ENCODE results near the gene BBIP1.

The BBIP1 gene, protein sequence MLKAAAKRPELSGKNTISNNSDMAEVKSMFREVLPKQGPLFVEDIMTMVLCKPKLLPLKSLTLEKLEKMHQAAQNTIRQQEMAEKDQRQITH

DNA sequence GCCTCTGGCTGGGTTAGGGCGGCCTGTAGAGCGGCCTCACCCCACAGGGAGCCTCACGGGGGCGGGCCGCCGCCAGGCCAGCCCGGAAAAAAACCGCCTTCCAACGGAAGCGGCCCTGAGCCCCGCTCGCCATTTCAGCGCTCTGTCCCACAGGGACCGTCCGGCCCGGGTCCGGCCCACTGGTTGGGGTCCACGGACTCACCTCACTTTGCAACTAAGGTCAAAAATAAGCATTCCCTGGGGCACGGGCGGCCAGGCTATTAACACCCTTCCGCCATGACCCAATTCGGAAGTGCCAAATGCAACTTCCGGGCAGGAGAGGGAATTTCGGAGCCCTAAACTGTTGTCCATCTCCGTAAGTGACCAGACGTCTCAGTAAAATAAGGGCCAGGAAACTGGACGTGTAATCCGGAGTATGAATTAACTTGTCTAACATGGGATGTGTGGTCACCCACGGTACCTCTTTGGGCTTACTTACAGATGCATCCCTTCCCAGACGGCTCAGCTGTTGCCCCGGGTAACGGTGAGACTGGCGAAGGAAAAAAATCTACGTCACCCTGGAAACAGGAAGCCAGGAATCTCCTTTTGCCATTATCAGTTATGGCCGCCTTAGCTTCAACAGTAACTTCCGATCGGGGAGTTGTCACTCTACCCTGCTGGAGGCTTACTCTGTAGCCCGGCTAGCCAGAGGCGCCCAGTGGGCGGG is at the start of gene BBIP1:
BBIP1 (minus strand) TSS at position 538 of the 706 bp plus-strand sequence. CDS start 1,023 bp downstream, outside the sequence.
- DNase-seq (ENCODE audit: low read depth in 3 of 3): no peak

DNA sequence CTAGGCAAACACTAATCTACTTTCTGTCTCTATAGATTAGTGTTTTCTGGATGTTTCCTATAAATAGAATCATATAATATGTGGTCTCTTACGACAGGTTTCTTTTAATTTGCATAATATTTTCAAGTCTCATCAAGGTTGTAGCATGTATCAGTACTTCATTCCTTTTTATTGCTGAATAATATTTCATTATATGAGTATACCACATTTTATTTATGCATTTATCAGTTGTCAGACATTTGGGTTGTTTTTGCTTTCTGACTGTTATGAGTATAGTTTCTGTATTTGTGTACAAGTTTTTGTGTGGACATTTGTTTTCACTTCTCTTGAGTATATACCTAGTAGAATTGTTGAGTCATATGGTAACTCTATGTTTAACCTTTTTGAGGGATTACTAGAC is 48.7 kb upstream of the BBIP1 start:
- no peak for DNase-seq (ENCODE audit: low read depth in 3 of 3)

DNA sequence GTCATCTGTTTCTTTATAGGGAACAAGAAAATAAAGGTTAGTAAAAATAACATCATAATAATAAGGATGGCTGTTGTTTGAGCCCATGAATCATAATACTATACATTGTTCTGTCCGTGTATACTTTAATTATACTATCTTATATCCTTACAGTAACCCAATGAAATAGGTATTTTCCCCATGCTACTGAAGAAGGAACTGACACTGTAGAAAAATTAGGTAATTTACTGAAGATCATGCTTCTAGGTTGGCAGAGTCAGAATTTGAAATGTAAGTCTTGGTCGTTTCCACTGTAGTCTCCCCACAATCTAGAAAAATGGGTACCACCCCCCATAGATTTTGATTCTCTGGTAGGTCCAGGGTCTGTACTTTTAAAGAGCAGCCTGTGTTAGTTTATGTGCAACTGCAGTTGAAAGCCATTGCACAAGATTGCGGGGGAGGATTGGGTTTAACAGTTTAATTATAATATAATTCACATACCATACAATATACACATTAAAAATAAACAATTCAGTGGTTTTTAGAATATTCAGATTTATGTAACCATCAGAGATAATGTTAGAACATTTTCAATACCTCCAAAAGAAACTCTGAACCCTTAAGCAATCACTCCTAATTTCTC is 48.1 kb upstream of the BBIP1 start:
- no peak for DNase-seq (ENCODE audit: low read depth in 3 of 3)

DNA sequence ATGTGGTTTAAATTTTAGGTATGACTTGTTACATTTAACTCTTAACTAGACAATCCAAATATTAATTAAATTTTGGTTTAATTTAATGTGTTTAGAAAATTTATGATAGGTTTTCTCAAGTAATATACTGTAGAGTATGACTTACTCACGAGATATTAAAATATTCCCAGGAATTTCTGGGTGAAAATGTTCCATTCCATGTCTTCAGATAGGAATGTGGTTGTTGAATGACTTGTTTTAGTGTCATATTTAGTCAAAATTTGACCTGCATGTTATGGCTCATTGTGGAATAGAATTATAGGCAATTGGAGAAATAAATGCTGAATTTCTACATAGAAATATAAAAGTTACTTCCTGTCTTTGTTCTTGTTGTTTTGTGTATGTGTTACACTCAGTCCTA is 47.2 kb upstream of the BBIP1 start:
- no peak for DNase-seq (ENCODE audit: low read depth in 3 of 3)

DNA sequence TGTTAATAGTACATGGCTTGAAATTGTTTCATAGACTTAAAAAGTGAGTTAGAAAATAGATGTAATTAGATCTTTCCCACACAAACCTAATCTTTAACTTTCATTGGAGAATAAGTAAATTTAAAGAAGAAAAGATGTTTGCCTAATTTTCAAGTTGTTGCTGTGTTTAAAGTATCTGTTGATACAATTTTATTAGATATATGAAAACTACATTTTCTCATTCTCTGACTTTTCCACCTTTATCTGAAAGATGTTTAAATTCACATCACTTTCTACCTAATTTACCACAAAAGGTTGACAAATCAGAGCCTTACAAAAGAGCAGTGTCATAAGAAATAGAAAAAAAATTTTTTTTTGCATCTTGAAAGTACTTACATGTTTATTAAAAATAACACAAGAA is 46.2 kb upstream of the BBIP1 start:
- no peak for DNase-seq (ENCODE audit: low read depth in 3 of 3)

DNA sequence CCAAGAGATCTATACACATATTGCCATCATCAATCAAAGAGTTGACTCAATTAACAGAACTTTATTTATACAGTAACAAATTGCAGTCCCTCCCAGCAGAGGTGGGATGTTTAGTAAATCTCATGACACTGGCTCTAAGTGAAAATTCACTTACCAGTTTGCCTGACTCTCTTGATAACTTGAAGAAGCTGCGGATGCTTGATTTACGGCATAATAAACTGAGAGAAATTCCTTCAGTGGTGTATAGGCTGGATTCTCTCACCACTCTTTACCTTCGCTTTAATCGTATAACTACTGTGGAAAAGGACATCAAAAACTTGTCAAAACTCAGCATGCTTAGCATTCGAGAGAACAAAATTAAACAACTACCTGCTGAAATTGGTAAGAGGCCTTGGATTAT is 45.7 kb upstream of the BBIP1 start:
- no peak for DNase-seq (ENCODE audit: low read depth in 3 of 3)

DNA sequence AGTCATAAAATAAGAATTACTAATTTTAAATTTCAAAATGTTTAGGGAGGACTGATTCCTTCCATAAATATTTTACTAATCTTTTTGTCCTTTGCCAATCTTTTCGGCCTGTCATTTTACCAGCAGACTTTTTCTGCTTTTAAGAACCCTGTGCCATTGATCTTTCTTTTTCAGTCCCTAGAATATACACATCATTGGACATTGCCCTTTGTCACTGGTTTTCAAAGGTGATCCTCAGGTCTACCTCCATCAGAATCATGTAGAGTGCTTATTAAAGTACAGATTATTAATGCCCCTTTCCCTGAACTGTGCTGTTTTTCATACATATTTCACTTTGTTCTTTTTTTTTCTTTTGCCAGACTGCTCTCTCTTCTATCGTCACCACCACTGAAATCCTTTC is 44.2 kb upstream of the BBIP1 start:
- no peak for DNase-seq (ENCODE audit: low read depth in 3 of 3)

DNA sequence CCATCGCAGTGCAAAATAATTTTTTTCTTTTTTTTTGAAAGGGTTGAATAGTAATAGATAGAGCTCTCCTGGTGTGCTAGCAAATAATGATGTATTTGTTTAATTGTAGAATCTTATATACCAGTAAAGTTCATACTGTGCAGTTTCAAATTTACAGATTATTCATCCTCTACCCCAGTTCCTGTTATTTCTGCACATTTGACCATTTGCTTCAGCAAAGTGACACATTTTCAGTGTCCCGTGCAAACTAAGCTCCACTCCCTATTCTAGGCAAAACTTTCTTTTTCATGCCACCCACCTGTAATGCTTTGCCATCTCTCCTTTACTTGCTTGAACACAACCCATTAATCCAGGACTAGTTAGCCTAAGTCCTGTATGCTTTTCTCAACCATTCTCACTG is 43.5 kb upstream of the BBIP1 start:
- DNase-seq (ENCODE audit: low read depth in 3 of 3): no peak

DNA sequence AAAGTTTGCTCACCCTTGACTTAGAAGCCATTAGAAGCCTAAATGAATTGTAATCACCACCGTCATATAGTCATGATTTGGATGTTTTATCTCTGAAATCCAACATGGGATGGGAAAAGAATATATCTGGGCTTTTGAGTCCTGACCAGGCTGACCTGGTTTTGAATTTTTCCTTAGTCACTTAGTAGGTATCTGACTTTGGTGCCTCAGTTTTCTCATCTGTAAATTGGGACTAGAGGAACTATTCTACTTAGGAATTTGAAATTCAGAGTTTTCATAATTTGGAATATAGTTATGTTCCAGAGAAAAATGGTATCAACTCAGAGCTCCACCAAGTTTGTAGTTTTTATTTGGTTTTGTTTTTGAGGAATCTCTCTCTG is 41.3 kb upstream of the BBIP1 start:
- no peak for DNase-seq (ENCODE audit: low read depth in 3 of 3)

DNA sequence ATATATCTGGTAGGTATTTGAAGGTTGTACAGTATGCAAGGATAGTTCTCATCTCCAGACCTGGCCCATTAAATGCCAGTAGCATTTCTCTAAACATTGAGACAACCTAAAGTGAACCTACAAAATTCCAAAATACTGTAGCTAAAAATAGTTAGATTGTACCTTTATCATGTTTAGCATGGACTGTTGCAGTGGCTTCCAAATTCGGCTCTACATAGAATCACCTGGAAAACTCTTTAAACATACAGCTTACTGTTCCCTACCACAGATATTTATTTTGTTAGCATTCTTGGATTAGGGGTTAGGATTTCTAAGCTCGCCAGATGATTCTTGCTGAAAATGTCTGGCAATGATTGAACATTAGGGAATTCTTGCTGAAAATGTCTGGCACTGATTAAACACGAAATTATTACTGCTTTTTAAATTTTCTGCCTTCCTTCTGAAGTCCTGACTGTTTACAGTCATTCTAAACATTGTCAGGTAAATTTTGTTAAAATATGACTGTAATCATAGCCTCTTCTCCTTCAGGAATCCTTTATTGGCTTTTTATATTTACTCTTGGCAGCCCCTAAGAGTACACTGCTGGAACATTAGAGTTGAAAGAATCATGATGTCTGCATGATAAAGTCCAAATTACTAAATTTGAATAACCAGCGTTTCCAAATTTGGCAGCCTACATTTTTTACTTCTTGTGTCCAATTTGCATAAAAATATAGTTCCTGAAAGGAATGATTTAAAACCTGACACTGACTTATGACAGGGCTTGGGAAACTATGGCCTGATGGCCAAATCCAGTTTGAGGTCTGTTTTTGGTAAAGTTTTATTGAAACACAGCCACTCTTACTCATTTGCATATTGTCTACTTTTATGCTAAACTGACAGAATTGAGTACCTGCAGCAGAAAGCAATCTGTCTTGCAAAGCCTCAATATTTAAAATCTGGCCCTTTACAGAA is 40.7 kb upstream of the BBIP1 start:
- no peak for DNase-seq (ENCODE audit: low read depth in 3 of 3)

DNA sequence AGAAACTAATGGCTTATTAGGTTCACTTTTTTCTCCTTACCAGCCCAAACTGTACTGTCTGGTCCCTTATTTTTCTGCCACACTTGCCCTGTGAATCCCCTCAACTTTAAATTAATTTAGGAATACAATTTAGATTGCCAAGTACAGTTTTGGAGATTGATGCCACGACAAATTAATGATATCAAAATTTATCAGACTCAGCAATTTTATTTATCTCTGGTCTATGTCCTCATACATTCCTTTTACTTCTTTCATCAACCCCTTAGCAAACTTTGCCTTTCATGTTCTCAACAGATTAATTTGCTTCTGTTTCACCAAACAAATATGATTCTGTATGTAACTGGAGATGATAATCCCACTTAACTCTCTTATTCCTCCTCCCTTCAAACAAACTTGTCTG is 38.6 kb upstream of the BBIP1 start:
- no peak for DNase-seq (ENCODE audit: low read depth in 3 of 3)

DNA sequence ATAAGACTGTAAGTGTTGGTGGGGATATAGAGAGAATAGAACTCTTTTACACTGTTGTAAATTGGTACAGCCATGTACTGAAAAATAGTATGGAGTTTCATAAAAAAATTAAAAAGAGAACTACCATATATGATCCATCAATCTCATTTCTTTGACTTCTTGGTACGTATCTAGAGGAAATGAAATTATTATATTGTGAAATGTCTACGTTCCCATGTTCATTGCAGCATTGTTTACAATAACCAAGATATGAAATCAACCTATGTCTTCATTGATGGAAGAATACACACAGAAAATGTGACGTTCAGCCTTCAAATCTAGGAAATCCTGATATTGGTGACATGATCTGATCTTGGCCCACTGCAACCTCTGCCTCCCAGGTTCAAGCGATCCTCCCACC is 32.4 kb upstream of the BBIP1 start:
- DNase-seq (ENCODE audit: low read depth in 3 of 3): no peak

DNA sequence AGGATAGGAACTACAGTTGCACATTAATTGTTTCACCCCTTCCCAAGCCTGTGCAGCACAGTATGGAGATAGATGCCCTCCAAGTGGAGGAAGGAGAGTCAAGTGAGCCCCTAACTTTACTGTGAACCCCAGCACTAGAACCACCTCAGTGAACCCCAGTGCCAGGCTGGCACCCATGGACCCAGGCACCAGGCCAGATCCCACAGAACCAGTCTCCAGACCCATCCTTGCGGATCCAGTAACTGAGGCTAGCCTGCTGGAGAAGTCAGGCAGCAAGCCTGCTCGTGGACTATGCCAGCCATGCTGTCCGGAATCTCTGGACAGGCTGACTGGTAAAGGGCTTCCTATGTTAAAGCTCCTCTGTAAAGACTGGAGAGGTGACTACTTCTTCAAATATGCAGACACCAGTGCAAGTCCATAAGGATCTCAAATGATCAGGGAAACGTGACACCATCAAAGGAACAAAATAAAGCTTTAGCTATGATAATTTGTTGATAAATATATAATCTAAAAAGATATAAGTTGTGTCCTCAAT is 28.1 kb upstream of the BBIP1 start:
- DNase-seq (ENCODE audit: low read depth in 3 of 3): no peak

DNA sequence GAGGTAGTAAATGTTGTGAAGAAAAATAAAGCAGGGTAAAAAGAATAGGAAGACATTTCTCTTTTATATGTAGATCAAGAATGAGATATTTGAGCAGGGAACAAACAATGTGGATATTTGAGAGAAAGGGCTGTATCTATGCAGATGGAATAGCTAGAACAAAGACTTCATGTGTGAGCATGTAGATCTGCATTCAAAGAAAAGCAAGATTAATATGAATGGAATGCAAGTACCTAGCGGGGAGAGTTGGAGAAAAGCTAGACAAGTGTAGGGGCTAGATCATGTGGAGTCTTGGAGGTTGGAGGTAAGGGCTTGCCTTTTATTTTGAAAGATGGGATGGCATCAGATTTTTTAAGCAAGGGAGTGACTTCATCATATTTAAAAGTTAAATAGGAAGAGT is 27.5 kb upstream of the BBIP1 start:
- no peak for DNase-seq (ENCODE audit: low read depth in 3 of 3)

DNA sequence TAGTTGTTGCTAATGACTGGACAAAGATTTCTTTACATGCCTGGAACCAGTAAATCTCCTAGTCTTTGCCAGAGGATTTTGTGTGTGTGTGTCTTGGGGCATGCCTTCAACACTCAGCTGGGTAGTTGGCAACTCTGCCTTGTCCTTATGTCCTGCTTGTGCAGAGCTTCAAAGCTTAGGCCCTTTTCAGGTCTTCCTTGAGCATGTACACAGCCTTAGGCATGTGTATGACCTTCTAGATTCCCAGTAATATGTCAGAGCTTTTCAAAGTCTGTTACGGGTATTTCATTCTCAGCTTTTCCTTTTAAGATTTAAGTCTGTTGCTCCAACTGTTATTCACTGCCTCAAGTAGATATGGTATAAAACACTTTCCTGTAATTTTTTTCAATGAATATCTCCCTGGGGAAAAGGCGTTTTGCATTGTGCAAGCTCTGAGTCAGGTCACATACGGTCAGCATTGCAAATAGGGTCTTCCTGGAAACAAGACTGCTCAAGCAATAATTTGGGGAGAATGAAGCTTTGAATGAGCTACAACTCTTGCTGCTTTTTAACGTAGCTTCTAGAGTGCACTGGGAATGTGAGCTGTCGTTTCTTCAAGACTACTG is 25.9 kb upstream of the BBIP1 start:
- no peak for DNase-seq (ENCODE audit: low read depth in 3 of 3)

DNA sequence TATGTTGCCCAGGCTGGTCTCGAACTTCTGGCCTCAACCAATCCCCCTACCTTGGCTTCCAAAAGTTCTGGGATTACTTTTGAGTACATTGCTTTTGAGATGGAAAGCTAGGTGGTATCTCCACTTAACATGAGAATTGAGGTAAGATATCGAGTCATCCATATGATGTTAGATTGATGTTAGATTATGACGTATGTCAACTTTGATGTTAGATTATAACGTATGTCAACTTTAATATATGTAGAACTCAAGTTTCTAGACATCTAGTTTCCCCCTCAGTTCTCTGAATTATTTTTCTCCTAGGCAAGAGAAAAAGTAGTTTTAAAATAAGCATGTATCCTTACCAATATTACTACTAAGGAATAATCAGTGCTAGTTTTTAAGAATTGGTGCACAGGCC is 20.4 kb upstream of the BBIP1 start:
- DNase-seq (ENCODE audit: low read depth in 3 of 3): no peak

DNA sequence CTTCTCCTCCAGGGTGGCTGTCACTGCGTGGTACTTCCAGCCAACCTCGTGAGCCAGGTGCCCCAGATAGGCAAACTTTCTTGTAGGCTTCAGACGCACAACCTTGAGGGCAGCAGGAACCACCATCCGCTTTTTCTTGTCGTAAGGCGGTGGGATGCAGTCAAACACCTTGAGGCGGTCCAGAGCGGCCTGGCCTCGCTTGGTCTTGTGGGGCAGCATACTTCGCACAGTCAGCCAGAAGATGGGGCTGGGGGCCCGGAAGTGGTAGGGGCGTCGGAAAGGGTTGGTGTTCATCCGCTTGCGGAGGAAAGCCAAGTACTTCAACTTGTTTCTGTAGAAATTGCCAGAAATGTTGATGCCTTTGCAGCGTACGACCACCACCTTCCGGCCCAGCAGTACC is 17.8 kb upstream of the BBIP1 start:
- no peak for DNase-seq (ENCODE audit: low read depth in 3 of 3)

DNA sequence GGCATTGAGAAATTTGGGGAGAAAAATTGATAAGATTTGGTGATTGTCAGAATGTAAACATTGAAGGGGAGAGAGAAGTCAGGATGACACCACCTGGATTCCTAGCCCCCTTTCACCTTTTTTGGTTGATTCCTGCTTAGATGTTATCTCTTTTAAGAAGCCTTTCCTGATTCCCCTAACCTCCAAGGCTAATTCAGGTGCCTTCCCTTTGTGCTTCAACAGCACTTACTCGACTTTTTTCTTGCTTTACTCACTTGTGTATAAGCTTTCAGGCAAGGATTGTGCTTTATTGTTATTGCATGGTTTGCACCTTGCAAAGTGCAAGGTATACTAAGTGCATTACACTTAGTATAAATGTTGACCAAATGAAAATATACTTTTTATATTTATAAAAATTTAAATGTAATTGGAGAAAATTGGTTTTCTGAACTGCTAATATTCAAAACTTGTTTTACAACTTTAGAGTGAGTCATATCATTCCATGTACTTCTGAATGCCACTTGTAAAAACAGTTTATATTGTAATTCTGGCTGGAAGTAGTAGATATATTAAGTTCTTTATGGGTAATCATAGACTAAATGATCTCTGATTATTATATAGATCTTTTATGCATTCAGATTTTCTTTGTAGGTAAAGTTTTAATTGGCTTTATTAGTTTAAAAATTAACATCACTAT is 13.7 kb upstream of the BBIP1 start:
- DNase-seq (ENCODE audit: low read depth in 3 of 3): no peak

DNA sequence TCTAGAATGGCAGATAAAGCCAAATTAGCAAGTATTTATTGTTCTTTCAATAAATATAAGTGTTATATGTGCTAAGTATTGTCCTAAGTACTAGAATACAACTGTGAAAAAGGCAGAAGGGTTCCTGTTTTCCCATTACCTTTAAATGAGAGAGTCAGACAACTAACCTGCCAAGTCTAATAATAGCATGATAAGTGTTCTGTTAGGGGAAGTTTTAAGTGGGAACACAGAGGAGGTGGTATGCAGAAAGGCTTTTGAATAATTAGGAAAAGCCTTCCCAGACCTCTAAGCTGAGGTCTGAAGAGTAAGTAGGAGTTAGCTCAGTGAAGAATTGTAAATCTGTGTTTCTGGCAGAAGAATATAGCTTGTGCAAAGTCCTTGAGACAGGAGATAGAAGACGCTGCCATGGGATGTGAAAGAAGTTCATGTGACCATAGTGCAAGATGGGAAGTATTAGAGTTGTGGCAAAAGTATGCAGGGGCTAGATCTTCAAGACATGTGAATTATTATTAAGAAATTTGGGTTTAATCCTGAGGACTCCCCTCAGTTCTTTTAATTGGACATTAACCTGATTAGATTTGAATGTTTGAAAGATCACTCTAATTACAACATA is 12.9 kb upstream of the BBIP1 start:
- no peak for DNase-seq (ENCODE audit: low read depth in 3 of 3)

DNA sequence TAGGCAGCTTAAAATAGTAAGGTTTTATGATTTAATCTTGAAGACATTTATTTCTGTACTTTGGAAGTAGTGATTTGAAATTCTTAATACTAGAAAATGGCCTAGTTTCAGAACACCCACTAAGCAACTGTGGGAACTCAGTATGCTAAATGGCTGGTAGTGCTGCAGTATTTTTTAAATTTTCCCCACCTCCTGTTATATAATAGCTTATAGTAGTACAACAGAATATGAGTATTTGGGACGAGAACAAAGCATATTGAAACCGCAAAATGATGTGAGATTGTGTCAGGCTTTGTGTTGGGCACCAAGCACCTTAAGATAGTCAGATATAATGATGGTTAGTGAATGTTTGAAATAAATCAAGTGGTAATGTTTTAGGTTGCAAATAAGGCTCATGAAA is 8.5 kb upstream of the BBIP1 start:
- no peak for DNase-seq (ENCODE audit: low read depth in 3 of 3)

Measured in stimulated activated CD4-positive, alpha-beta T cell treated with anti-CD3 and anti-CD28 coated beads, TNF-alpha, amount 100 ng/mL, for 48 hours (primary cell).